Germinal center (tissue), 1 donor: ENCODE measurements around the gene ATP2B2.

Experiments
- DNase-seq: peaks from one replicate; pipeline ENCODE4 v3.0.0; 2012; ENCODE audit warnings: mixed read lengths, low spot score

The ATP2B2 gene

DNA sequence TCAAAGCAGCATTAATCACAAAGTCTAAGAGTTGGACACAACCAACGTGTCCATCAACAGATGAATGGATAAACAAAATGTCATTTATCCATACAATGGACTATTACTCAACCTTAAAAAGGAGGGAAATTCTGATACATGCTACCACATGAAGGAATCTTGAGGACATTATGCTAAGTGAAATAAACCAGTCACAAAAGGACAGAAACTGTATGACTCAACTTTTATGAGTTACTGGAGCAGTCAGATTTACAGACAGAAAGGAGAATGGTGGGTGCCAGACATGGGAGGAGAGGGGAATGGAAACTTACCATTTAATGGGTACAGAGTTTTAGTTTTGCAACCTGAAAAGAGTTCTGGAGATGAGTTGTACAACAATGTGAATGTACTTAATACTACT is 141.5 kb downstream of the ATP2B2 start:
- no peak for DNase-seq

DNA sequence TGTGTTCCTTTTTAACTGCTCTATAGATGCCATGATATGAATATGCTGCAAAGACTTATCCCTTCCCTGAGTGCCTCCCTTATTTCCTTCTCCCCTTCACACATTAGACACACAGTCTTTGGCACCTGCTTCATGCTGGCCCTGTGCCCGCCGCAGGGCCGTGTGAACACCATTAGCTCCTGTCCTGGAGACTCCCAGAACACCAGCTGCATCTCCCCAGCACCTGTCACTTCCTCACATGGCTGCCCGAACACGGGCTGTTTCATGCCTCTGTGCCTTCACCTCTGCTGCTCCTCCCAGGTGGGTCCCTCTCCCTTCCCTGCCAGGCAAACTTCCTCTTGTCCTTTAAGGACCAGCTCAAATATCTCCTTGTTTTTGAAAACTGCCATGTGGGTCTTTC is 144.0 kb downstream of the ATP2B2 start:
- DNase-seq = no peak

DNA sequence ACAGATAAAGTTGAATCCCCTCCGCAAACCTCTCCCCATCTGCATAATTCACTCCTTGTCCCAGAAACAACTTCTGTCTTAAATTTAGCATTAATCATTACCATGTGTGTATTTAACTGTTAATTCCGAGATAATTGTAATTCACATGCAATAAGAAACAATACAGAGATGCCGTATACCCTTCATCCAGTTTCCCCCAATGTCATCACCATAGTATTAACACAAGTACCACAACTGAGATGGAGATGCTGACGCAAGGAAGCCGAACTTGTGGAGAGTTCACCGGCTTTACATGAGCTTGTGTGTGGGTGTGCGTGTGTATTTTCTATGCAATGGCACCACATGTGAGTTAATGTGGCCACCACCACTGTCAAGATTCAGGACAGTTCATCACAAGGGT is 144.9 kb downstream of the ATP2B2 start:
- no peak for DNase-seq

DNA sequence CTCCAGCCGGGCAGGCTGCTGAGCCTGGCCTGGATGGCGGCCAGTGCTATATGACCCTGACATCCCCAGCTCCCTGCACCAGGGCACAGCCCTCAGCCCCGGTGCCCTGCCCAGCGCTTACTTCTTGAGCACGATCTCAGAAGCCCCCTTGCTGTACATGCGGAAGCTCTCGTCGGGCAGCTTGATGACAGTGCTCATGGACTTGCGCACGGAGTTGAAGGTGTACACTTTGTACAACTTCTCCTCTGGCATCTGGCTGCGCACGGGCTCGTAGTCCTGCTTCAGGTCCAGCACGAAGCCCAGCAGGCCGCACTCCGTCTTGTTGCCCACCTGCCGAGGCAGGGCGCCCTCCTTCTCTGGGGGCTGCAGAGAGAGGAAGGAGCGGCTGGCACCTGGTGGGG is 145.6 kb downstream of the ATP2B2 start:
- DNase-seq = no peak

DNA sequence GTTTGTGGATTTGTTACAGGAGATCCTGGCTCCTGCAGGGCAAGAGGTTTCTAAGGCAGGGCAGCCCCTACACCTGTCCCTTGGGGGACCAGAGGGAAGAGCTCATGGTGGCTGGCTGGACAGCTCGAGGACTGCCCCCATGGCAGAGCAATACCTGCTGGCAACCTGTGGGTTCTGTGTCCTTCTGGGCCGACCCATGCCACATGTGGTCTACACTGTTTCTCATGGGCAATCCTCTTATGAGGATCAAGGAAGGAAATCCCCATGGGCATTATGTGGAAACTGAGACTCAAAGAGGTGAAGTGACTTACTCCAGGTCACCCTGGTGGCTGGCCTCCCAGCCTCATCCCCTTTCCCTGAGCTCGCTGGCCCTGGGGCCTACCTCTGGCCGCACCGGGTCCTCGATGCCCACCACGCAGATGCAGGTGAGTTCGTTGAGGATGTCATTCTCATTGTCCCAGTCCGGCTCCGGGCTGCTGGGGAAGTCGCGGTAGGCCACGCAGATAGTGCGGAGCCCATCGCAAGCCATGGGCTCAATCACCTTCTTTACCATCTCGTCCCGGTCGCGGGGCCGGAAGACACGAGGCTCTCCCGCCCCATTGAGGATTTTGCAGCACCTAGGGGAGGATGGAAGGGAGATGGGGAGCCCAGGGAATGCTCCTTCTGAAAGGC is 146.9 kb downstream of the ATP2B2 start:
- no peak for DNase-seq

DNA sequence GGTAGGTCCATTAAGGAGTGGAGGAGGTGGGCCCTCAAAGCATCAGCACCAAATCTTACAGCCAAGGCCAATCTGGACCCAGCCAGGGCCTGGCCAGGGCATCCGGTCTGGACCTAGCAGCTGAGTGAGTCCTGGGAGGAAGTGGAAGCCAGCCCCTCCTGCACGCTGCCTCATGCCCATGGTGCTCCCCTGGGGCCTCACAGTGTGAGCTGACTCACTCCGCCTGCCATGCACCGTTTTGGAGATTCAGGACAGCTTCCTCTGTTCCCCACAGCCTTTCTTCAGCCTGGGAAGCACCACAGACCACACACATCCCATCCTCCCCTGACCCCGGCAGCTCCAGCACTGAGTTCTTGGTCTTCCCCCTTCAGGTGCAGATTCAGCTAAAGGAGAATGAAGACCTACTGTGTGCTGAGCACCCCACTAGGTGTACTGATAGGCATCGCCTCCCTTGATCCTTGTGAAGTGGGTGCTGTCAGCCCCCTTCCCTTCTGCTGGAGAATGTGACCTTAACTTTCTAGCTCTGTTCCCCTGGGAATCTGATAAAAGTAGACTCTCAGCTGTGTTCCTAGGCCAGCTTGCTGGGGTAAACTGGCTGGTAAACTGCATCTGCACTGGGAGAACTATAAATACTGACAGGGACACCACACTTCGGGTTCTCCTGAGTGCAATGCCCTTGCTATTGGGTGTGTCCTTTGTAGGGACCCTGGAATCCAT is 147.6 kb downstream of the ATP2B2 start:
- peak; percentile 36 for DNase-seq

DNA sequence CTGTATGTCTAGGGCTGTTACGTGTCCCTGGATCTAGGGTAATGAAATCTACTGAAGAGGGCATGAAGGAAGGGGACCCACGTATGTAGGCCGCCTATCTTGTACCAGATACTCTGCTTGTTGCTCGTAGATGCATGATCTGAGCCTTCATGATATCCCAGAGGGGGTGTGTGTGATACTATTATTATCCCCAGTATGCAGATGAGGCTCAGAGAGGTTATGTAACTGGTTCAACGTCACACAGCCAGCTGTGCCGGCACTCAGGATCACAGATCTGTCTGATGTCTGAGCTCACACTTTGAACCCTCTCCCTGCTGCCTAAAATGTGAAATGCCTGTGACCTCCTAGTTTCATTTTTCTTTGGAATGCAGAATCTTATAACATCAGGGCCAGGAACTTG is 148.3 kb downstream of the ATP2B2 start:
- DNase-seq = no peak

DNA sequence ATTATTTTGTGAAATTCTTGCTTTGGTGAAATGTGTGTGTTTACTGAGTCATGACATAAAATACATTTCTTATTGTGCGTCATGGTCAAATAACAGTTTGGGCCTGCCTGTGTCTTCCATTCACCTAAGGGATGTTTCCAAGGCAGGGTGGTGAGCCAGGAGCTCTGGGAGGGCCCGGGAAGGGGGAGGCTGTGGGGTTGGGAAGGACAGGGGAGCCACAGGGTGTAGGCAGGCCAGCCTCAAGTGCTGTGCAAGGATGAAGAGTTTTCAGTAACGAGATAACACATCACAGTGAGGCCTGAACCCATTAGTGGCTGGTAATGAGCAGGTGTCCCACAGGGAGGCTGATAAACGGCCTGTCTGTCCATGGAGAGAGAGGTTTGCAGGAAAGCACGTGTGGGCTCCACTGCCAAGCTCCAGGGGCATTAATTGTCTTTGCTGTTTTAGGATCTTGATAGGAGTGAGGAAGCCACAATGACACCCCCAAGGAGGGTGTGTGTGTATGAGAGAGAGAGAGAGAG is 148.9 kb downstream of the ATP2B2 start:
- no peak for DNase-seq

DNA sequence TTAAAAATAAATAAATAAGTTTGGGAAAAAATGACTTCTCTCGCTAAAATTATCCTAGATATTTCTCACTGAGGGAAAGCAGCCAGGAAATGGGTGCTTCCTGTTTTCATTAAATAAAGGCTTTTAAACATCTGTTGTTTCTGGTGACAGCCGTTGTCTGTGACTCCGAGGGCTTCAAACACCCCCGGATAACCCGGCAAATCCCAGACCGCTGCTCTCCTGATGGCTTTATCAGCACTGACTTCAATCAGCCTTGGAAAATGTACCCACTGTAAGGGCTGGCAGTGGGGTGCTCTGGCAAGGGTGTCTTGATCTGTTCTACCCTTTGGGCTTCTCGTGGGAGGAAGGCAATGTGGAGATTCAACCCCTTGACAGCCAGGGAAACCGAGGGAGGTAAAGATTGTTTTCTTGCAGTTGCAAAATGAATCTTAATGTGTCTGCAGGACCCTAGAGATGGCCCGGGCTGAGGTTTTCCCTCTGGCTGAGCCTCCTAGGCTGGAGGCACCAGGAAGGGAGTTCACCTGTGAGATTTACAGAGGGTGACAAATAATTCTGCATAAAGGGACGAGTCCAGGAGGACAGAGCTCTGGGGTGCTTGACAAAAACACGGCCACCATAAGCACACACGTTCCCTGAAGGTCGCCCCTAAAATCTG is 150.9 kb downstream of the ATP2B2 start:
- no peak for DNase-seq

DNA sequence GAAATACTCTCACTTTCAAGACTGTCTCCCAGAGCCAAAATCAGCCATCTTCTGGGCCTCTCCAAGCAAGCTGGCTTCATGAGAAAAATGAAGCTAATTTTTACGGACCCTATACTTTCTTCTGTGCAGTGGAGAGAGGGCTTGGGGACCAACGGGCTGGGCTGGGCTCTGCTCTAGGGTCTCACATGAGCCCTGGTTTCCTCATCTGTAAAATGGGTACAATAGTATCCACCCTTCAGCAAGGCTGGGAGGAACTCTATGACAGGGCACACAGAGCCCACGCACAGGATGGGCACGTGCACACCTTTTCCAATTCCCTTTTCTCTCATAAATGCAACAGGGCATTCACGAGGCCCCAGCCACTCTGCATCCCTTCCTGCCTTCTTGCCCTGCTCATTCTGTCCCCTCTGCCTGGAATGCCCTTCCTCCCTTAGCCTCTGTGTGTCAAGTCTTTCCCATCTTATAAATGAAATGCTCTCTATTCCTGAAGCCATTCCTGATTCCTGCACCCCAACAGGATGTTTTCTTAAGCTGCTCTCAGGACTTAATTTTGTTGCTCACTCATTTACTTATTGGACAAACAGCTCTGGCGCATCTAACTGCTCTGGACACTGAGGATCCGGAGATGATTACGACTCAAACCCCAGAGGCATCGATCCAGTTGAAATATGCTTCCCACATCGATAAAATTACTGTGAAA is 151.6 kb downstream of the ATP2B2 start:
- no peak for DNase-seq

DNA sequence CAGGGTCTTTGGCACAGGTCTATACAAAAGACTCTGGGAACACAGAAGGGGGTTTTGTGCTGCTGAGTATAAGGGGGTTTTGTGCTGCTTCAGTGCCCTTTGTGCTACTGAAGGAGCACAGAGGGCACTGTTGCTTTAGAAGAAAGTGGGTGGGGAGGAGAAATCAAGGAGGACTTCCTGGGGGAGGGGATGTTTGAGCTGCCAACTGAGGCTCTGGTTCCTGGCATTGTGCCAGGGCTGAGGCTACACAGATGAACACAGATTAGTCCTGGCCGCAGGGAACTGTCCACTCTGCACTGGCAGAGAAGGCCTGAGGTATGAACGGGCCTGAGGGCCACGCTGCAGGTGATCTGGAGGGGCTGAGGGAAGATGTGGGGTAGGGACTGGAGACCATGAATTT is 152.2 kb downstream of the ATP2B2 start:
- no peak for DNase-seq

DNA sequence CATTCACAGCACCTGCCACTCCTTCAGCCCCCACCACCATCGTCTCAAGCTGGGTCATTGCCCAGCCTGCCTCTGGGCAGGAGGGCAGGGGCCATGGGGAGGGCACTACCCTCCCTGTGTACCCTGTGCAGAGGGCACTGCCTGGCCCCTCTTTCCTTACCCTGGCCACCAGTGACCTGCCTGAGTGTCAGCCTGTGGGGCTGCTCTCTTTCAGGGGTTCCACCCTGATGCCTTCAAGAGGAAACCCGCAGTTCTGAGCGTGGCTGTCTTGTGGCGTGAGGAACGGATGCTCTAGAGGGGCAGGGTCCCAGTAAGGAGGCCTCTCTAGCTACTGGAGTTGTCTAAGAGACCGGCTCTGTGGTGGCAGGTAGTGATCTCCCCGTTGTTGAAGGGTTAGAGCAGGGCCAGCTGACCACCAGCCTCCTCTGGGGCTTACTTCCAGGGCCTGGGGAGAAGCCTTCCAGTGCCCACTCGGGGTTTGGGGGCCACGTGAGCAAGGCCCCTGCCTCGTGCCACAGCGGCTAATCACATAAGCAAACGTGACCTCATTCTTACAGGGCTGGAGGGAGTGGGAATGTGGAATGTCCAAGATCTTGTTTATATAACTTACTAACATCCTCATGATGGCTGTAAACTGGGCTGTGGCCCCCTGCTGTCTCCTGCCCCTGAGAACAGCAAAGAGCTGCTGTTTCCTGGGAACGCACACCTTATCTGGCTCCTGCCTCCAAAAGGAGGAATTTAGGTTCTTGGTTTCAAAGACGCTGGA is 153.1 kb downstream of the ATP2B2 start:
- DNase-seq = no peak

DNA sequence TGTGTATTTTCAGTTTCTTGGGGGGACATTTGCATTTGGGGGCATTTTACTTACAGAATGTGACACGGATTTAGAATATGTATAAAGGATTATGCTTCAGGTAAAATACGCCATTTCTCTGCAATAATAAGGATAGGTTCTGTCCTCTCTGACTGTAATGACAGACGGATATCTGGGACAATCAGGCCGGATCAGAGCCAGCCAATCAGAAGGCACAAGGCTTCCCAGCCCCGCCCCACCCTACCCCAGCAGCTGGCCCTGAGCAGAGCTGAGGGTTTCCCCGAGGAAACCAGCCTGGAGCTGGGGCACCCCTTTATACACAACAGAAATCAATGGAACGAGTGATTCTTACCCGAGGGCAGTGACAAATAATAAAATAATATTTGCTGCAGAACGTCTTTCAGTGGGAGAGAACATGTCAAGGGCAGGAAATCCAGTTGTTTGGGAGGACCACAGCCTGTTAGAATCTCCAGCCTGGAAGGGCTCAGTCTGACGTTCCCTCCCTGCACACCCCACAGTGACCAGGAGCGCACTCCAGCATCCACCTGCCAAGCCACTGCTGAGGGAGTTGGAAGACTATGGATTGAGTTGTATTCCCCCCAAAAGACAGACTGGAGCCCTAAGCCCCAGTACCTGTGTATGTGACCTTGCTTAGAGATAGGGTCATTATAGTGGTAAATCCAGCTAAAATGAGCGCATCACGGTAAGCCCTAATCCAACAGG is 154.2 kb downstream of the ATP2B2 start:
- DNase-seq = no peak

DNA sequence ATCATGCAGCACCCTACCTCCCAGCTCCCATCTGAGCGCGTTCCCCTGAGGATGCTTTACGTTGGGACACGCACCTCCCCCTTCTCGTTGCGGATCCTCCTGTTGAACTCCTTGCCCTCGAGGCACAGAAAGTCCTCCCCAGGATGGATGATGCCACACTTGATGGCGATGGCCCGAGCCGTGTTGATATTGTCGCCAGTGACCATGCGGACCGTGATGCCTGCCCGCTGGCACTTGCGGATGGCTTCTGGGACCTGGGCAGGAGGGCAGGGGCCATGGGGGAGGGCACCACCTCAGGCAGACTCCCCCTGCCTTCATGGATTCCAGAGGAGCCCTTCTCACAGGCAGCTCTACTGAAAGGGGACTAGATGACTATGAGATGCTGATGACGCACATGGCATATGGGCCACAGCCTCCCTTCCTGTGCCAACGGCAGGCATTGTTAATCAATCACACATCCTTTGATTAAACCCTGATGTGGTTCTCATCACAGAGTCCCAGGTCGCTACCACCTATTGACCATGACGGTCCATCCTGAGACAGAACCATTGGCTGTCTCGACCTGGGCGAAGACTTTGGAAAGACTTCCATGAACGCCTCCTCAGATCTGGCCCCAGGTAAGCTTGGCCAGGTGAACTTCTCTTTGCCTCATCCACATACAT is 154.9 kb downstream of the ATP2B2 start:
- no peak for DNase-seq

DNA sequence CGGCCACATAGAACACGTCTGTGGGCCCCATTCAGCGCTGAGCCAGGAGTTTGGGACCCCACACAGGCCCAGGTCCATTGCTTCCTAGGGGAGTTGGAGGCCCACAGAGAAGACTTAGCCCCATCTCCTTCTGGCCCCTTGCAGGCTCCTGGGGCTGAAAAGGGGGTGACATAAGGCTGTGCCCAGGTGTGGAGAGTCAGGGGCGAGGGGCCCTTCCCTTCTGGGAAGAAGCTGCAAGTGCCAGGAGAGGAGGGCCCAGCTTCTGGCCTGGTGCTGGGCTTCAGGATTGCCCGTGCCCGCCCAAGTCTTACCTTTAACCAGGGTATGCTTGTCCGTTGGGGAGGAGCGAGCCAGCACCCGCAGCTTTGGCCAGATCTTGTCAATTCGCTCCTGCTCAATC is 155.6 kb downstream of the ATP2B2 start:
- no peak for DNase-seq

DNA sequence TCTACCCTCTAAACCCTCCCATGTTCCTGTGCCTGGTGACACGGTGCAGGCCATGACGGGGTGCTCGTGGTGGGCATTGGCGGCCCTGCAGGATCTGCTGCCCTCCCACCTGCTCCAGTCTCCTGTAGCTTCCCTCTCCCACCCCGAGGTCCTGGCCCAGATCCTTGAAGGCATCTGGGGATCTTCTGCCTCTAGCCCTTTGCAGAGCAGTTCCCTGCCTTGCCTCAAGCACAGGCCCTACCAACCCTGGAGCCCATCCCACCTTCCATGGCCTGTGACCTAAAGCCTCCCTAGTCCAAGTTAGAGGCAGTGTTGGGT is 157.0 kb downstream of the ATP2B2 start:
- no peak for DNase-seq

DNA sequence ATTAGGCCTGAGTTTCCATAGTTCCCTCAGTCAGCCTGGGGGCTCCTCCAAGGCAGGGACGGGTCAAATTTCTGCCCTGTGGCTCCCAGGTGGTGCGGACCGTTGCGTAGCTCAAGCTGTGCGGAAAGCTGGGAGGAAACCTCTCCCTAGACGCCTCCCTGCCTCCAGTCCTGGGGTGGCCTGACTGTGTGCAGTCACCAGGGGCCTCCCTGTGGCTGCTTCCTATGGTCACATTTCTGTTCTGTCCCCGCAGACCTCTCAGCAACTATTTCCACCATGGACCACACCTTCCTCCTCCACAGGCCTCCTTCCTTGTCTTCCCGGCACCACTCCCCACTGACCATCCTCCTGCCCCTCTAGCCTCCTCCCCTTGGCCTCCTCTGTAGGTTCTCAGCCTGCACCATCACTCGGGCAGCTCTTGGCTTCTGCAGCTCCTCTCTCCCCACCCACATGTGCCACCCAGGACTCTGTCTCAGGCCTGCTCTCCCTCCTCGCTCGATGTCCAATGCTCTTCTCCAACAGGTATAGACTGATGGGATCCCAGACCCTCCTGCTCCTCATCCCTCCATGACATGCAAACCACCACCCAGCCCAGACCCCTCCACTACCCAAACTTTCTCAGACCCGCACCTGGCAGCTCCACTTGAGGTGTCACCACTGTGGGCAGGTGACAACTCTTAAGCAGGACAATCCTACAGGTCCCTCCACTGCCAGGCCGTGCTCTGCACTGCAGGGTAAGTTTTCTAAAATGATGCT is 157.6 kb downstream of the ATP2B2 start:
- no peak for DNase-seq

DNA sequence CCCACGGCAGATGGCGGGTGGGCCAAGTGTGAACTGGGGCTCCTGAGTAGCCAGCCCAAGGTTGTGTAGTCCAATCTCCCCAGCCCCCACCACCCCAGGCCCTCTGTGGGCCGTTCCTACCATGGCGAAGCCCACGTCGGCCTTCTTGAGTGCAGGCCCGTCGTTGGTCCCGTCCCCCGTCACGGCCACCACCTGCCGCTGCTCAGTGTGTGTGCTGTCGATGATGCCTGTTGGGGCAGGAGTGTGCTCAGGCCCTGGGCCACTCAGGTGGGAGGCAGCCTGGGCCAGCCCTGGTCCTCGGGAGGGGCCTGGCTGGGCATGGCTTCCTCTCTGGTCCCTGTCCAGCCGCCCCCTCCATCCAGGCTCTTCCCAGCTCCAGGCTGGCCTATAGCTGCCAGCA is 159.5 kb downstream of the ATP2B2 start:
- DNase-seq = no peak

DNA sequence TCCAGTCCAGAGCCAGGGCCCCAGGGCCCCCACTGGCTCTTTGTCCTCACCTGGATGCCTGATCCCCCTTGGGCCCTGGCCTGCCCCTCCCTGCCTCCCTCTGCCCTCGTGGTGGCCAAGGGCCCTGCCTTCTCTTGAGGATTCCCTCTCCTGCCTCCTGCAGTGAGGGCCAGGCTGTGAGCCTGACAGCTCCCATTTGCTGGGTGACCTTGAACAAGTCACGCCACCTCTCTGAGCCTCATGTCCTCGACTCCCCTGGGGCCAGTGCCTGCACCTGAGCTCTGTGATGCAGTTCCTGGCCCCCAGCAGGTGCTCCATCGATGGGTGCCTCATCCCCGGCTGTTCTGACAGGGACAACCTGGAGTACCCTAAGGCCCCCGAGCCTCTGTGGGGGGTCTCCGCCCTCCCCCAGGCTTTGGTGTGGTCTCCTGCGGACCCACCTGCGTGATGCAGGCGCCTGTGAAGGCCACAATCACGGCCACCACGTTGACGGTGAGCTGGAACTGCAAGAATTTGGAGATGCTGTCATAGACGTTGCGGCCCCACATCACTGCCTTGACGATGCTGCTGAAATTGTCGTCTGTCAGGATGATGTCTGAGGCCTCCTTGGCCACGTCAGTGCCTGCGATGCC is 160.3 kb downstream of the ATP2B2 start:
- no peak for DNase-seq
